Putamen (tissue), 1 donor: ENCODE measurements around the gene KRT32.
A peak's percentile ranks its signal among the peaks of the same experiment; 100 is the strongest.

Experiments used
- DNase-seq: peaks from one replicate; pipeline ENCODE4 v3.0.0-alpha.2; 2016; ENCODE audit warnings: low spot score

KRT32 gene

GRCh38 chr17:41492771-41493170, 25.6 kb upstream of the KRT32 start:
- no peak for DNase-seq

DNA sequence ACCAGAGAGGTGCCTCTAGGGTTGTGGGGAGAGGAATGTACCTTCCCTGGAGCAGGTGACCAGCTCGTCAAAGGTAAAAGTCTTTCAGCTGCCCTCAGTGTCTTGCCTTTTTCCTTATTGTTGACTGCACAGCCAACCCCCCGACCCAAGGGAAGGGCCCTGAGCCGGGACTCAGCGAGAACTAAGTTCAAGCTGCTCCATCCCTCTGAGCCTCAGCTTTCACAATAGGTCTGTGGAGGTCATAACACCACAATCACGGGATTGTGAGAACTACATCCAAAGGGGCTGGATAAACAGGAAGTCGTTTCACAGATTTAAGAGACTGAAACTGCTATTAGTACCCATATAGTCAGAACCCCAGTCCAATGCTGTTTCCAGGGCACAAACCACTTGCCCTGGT, 25.2 kb upstream of the KRT32 start:
- DNase-seq: peak; percentile 7

- no peak for DNase-seq
Observed at GRCh38 chr17:41491476-41491875, 24.3 kb upstream of the KRT32 start.

DNA sequence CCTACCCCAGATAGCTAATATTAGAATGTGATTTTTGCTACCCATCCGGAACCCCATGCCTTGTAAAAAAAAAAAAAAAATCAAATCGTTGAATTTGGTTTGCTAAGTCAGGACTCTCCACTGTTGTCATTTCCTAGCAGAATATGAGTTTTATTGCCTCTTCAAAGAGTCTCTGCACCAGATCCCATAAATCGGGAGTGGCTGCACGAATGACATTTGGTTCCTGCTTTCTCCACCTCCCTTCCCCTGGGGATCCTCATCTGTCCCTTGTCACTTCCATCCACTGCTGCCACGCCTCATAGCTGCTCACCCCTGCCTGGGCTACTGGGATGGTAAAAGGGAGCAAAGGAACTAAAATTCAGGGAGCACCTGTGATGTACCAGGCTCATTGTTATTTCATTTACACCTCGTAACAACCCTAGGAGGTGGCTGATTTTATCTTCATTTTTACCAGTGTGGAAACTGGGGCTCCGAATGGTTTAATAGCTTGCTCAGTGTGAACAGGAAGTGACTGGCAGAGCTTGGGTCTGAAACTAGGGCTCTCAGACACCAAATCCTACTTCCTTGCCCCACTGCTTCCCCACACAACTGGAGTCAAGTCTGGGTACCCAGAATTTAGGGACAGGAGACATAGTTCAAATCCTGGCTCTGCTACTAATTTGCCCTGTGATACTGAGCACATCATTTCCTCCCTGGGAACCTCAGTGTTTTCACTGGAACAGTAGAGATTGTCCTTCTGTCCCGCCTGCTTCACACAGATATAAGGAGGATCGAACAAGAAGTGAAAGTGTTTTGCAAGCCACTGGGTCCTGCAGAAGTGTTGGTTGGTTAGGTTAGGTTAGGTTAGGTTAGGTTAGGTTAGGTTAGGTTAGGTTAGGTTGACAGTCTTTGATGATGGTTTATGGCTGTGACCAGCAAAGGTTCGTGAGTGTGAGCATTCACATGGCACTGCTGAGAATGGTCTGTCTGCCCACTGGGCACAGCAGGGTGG, 23.1 kb upstream of the KRT32 start:
- DNase-seq: no peak

DNA sequence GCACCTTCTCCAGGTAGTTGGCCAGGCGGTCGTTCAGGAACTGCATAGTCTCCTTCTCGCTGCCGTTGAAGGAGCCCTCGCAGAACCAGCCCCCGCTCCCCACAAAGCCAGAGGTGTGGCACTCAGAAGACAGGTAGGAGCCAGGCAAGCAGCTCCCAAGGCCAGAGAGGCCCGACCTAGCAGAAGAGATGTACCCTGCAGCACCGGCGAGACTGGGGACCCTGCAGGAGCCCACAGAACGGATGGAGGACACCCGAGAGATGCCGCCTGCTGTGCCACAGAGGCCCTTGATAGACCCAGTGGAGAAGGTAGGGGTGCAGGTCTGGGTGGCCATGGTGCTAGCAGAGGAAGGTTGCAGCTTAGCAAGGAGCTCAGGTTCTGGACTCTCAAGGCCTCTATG, 22.3 kb upstream of the KRT32 start, which contains the start of gene KRT36:
Gene KRT36, minus strand, starts transcription at position 380 of the 400 bp plus-strand sequence. Its CDS starts 46 bp downstream, at position 334.
- no peak for DNase-seq

GRCh38 chr17:41486809-41487530, 19.8 kb upstream of the KRT32 start:
- DNase-seq: no peak

GRCh38 chr17:41486316-41486715, 19.1 kb upstream of the KRT32 start:
- no peak for DNase-seq

GRCh38 chr17:41484920-41485904, 18.0 kb upstream of the KRT32 start:
- no peak for DNase-seq

DNA sequence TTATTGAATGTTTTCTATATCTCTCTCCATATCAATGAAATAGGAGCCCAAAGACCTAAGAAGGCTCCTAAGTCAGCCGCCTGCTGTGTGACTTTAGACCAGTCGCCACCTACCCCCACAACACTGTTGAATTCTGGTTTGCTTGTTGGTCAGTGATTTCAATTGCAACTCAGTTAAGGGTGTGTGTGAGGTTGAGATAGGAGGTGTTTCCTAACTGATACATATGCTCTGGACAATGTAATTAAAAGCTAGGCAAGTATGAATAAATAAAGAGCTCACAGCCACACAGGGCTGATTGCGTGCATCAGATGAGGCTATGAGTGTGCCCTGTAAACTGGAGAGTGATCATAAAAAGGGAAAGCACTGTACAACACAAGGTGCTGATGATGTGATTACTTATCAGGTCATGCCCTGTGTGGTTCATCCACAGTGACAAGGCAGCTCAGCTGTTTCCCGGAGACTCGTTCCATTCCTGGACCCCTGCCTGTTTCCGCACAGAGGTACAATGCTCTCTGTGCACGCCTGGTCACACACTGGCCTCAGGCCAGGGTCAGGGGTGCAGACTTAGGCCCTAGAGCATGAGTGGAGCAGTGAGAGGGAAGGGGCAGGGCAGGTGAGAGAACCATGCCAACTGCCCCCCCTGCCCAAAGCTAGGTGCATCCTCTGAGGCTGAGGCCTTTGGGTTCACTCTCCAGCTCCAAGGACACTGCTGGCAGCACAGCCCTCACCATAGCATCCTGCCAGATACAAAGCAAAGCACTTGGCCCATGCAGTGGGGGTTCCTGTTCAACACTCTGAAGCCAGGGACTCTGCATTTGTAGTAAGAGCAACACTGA, 17.0 kb upstream of the KRT32 start:
- no peak for DNase-seq

- no peak for DNase-seq
Observed at GRCh38 chr17:41483531-41483930, 16.3 kb upstream of the KRT32 start.

- no peak for DNase-seq
Observed at GRCh38 chr17:41481036-41481435, 13.8 kb upstream of the KRT32 start, which contains the start of gene KRT35. KRT35 (minus strand) TSS chr17:41481151; CDS start chr17:41481097, 54 bp downstream.

DNA sequence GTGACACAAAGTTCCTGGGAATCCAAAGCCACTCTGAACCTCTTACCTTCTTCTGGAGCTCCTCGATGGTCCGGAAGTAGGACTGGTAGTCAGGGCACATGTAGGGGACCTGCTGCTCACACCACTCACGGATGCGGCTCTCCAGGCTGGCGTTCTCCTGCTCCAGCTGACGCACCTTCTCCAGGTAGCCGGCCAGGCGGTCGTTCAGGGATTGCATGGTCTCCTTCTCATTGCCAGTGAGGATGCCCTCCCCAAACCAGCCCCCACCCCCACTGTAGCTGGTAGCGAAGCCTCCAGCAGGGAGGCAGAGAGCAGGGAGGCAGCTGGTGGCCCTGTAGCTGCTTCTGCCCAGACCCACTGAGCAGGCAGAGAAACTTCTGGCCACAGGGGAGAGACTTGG, 13.4 kb upstream of the KRT32 start:
- DNase-seq: no peak

DNA sequence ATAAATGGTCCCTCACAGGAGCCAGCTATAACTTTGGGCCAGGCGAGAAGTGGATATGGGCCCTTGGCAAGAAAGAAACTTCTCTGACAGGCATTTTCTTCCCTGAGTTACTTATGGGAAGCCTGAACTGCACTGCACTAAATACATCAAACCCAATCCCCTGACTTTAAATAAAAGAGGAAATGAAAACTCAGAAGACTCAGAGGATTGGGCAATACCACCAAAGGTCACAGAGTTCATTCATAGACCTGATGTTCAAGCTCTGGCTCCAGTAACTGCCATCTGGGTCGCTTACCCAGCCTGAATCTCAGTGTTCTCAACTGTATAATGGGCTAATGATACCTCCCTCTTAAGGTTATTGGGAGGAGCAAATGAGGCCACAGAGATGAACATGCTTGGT, 12.9 kb upstream of the KRT32 start:
- no peak for DNase-seq

- no peak for DNase-seq
Observed at GRCh38 chr17:41478237-41478636, 11.1 kb upstream of the KRT32 start.

DNA sequence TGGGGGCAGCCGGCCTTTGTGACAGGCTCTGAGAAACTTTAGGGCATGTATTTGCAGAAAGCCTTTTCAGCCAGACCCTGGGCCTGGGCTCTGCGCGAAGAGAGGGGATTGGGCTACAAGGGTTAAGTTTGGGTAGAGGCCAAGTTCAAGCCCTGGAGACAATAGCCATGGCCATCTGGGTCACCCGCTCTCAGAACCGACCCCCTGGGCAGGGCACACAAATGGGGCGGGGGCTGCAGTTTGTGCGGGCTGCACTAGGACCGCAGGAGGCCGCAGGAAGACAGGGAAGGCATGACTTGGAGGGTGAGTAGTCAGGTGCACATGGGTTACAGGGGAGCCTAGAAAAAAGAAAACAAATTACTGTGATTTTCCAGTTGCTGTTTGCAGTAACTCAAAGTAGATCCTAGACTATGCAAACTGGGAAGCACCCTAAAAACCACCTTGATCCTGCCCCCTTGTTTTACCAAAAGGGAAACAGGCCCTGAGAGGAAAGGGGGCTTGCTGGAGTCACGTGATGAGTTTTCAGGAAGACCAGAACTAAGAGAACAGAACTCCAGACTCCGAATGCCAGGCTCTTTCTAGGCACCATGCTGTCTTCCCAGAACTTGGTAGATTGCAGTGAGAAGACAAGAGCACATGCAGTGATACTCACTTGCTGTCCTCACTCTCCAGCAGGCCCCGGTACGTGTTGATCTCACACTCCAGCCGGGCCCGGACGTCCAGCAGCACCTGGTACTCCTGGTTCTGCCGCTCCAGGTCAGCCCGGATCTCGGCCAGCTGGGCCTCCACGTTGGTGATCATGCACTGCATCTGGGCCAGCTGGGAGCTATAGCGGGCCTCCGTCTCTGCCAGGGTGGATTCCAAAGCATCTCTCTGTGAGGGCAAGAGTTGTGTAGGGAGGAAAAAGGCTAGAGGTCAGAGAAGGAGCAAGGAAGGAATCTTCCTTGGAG, 10.0 kb upstream of the KRT32 start:
- no peak for DNase-seq

DNA sequence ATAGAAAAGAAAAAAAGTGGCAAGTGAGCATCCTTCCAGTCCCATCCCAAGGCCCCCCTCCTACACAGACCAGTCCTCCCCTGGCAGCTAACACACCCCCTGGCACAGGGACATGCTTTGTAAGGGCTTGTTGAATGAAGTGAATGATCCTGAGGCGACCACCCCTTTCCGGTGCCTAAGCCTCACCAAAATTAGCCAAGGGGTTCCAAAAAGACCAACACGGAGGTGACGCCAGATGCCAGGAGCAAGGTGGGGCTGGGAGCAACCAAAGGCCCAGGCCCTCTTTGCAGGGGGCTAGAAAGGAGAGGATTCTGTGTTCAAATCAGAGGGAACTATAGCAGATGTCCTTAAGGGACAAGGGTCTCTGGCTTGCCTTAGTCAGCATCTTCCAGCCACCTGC, 8.2 kb upstream of the KRT32 start:
- no peak for DNase-seq

DNA sequence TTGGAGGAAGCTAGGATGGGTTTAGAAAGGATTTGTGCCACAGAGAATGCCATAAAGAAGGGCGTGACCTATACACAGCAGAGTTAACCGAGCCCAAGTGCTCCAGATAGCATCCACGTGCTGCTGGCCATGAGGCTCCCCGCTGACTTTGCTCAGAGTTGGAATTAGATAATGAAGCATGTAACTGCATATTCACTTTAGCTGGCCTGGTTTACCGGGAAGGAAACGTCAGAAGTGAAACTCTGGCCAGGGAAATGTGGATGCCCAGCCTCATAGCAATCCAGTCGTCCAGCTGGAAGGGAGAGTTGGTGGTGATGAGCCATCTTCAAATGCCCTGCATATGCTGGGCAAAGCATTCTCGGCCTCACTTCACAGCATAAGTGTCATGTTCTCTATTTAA, 7.7 kb upstream of the KRT32 start:
- no peak for DNase-seq

DNA sequence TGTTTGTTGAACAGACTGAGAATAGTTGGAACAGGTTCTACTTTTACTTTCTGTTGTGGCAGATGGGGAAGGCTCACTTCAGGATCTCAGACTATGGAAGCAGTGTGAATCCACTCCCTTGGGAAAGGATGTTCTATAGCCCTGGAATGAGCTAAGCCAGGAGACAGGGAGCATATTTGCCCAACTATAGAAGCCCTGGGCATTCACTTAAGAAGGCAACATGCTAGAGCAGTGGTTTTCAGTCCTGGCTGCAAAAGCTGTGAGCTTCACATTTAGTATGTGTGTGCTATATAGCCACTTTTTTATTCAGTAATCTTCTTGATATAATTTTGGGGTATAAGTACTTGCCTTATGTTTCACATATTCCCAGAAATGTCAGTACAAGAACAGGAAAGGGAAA, 1.2 kb upstream of the KRT32 start:
- DNase-seq: no peak

DNA sequence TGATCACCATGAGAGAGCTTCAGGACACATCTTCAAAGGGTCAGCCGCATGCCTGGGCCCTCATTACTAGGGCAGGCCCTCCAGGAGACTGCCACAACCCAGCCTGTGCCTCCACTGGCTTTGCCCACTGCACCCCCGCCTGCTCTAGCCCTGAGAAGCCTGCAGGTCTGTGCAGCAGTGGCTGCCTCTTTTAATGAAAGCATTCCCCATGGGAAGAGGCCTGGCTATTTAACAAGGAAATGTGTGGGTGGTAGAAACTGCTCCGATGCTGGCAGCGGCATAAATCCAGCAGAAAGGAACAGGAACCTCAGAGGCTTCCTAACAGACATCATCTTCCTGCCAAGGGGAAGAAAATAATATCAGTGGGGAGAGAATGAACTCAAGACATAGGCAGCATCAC, 375 bp upstream of the KRT32 start:
- no peak for DNase-seq

GRCh38 chr17:41464682-41465081, 2.5 kb downstream of the KRT32 start:
- no peak for DNase-seq
